Skeletal muscle cell (primary cell): ENCODE results near the gene COMMD8.

ENCODE experiments used
- DNase-seq: peaks from one replicate; pipeline ENCODE4 v3.0.0-alpha.2; 2010; ENCODE audit warnings: low read depth
- H3K4me3 ChIP-seq: 2 replicates; pipeline ENCODE4 v1.5.1; 2011; ENCODE audit warnings: low read depth, mild to moderate bottlenecking, control low read depth, low read length, moderate library complexity

The COMMD8 gene

DNA sequence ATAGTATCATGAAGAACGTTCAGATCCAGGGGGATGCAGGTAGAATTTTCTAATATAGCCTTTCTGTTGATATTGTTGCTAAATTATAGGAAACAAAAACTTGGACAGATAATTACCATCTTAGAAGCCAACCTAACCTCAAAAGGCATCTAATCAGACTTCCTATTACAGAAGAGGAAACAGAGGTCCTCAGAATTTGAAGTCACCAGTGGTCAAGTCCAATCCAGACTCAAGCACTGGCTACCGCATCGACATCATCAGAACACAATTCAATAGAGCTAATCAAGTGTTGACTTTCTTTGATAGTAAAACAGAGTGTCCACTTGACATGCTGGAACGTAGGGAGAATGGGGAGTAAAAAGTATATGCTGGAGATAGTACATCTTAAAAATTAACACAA is 11.3 kb upstream of the COMMD8 start:
- DNase-seq: no peak
- no peak overlapping the region for H3K4me3 ChIP-seq

DNA sequence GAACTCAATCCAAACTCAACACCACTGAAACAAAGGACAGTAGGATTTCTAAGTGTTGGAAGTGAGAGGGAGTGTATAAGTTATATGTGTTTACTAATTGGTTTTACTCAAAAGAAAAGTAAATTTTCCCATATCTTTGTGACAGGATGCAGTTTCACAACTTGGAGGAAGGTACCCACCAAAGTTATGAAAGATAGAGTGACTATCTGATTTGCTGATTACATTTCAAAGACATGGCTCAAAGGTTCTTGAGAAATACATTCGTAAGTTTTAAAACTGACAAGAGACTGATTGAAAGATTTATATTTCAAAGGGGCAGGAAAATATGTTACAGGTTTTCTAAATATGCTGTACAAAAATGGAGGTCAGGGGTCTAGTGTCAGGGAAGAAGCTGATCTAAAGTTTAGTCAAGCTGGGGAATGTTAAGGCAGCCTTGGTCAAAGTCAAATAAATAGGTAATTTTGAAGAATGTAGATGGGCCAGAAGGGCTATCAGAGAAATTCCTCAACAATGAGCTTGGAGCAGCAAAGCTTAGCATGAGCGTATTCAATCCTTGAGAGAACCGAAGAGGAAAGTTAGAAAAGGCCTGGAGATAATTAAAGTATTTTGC is 9.7 kb upstream of the COMMD8 start:
- H3K4me3 ChIP-seq: no peak overlapping the region
- no peak for DNase-seq

DNA sequence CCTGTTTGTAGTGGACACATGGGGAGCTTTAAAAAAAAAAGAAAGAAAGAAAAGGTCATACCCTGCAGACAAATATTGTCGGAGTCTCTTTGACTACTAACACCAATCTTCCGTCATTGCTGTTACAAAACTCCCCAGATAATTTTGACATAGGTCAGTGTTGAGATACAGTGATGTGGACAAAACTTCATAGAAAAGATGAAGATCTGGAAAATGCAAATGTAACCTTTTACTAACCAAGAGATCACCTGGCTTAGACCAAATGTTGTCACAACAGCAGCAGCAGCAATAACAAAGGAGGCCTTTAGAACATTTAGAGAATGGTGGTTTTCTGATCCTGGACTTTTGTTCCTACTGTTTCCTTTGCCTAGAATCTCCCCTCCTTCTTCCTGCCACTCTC is 8.1 kb upstream of the COMMD8 start:
- H3K4me3 ChIP-seq: no peak overlapping the region
- no peak for DNase-seq

DNA sequence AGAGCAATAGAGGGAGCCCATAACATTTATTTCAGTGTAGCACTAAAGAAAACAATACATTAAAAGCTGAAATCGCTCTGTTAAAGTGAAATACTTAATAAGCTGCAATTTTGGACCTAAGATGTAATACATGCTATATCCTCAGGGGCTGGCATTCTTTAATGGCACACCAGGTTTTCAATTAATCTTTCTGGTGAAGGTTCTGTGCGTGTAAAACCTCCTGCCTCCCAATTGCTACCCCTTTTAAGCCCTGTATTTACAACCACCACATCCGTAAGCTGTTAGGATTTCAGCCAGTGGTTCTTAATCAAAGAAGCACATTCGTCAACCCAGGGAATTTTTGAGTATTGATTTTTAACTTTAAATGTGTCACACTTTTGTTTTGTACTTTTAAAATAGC is 7.6 kb upstream of the COMMD8 start:
- H3K4me3 ChIP-seq: no peak overlapping the region
- DNase-seq: no peak

DNA sequence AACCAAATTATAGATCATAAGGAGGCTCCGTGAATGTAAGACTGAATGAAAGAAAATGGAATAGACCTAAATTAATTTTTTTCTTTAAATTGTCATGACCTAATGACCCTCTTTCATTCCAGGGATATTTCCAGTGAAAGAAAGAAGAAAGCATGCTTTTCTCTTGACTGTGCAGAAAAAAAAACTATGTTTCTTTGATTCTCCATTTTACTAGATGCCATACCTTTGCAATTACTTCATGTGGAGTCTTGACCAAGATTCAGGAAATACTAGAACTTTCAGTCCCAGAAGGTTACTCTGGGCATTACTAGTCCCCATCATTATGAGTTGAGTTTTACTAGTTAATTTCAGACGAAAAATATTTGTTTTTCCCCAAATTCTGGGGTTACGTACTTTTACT is 6.4 kb upstream of the COMMD8 start:
- no peak overlapping the region for H3K4me3 ChIP-seq
- no peak for DNase-seq

DNA sequence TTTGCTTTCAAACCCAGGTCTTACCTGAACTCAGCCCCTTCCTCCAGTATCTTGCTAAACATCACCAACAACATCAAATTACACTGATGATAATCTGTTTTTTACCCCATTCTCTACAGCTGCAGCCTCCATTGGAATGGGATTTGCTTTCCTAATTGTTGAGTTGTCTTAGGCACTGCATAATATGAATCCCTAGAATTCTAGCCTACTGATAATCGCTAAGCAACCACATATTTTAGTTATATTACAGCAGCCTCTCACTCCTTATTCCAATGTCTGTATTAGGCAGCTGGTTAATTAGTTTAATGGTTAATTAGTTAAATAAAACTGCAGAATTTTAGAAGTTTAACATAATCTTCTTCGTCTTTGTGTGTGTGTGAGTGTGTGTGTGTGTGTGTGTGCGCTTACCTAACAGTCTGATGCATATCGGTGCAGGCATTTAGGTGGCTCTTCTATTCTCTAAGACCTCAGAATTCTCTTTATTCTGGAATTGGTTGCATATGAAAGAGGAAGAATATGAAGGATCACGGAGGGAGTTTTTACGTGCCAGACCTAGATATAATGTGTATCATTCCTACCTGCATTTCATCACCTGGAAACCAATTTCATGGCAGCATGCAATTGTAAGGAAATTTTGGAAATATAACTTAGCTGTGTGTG is 5.3 kb upstream of the COMMD8 start:
- no peak overlapping the region for H3K4me3 ChIP-seq
- DNase-seq: no peak

DNA sequence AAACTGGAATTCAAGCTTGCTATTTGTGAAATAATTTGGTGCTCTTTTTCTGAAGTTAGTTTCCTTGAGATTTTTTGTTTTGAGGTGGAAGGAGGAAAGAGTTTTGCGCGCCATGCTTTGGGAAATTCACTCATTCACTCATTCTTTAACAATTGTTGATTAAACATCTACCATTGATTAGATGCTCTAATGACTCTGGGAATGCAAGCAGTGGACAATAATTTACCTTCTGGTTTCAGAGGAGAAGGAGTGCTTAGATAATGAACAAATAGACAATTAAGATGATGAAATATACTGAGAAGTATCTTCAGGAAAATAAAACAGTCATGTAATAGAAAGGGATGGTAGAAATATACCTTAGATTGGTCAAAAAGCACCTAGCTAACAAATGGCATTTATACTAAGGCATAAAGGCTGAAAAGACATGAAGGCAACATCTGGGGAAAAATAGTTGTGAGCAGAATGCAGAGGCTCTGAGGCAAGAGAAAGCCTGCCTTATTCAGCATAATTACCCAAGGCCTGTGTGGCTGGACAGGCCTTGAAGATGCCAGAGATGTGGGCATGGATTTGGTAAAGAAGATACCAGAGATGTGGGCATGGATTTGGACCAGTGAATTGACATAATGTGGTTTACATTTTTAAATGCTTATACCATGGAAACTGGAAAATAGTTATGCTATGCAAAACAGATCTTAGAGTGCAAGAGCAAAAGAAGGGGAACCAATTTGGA is 2.7 kb upstream of the COMMD8 start:
- no peak for DNase-seq
- no peak overlapping the region for H3K4me3 ChIP-seq

DNA sequence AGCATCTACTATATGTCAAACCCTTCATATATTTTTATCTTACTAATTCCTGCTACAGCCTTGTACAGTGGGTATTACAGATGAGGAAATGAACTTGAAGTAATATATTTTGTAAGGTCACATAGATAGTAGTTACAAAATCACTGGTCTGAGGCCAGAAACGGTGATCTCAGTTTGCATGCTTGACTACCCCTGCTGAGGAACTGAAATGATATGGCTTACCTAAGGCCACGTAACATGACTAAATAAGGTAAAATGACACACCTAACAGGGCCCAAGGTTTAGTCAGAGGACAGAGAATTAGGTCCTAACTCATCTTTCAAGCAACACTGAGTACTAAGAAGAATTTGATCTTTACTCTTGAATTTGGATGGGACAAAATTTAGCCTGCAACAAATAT is 1.5 kb upstream of the COMMD8 start:
- no peak overlapping the region for H3K4me3 ChIP-seq
- no peak for DNase-seq

DNA sequence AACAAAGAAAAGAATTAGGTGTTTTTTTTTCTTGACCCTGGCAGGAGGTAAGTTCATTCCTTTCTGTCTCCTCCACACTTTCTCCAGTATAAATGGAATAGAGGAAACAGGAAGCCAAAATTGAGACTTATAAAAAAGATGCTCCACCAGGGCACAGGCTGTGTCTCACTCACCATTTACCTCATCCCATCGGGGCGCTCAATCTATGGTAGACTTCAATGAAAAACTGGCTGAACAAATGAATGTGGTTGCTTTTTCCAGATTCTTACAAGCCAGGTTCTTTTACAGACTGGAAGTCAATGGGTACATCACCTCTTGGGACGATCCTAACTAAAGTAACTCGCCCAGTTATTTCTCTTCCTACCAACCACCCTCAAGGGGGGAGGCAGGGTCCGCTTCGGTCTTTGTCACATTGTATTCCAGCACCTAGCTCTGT is 685 bp downstream of the COMMD8 start:
- no peak for DNase-seq
- H3K4me3 ChIP-seq: peak overlapping the region; percentile 90

DNA sequence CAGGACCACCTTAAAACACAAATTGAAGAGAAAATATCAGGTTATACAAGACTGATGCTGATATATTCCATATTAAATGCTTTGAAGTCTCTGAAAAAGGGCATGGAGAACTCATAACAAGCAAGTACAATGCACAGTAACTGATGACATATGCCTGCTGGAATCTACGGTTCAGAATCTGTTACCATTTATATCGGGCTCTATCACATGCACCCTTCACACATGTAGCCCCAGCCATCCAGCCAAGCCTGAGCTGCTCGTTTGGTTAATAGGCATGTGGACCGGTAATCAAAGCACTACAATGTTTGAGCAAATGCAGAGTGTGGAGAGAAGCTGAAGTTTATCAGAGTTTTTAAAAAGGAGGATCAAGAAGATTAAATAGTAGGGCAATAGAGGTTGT is 11.8 kb downstream of the COMMD8 start:
- DNase-seq: no peak
- no peak overlapping the region for H3K4me3 ChIP-seq

DNA sequence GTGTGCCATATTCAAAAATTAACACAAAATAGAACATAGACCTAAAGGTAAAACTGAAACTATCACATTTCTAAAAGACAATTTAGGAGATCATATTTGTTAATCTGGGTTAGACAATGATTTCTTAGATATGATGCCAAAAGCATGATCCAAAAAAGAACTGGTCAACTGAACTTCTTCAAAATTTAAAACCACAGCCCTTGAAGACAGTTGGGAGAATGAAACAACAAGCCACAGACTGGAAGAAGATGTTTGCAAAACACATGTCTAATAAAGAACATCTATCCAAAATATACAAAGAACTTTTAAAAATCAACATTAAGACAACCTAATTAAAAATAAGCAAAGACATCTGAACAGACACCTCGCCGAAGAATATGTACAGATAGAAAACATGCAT is 19.5 kb downstream of the COMMD8 start:
- no peak for DNase-seq
- H3K4me3 ChIP-seq: no peak overlapping the region

DNA sequence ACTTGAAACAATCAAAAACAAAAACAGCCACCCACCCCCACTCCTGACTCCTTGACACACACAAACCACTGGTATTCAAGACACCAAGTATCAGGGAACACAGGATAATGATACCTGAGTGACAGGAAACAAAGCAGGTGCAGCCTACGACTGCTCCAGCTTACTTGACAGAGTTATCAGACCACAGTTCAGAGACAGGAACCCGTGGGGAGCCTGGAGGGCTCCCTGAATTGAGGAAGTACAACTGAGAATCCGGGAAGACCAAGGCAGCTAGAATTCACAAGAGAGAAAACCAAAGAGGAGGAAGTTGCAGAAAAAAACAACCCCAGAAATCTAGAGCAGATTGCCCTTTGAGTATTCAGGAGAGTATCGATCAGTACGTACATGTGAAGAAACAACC is 20.5 kb downstream of the COMMD8 start:
- no peak for DNase-seq
- H3K4me3 ChIP-seq: no peak overlapping the region

DNA sequence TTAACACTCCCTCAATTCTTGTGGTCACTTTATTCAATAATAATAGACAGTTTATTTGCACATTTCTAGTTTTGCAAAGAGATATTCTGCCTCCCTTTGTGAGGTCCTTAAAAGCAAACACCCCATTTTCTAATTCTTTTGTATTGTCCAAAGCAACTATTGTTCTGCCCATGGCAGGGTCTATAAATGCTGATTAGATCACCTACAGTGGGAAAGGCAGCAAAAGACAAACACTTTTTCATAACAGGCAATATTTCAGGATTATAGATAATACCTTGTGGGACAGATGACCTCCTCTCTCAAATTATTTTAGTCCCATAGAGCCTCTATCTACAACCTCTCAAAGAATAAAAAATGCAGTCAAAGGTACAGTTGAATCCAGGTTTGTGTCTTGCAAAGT is 28.6 kb downstream of the COMMD8 start:
- H3K4me3 ChIP-seq: no peak overlapping the region
- DNase-seq: no peak

DNA sequence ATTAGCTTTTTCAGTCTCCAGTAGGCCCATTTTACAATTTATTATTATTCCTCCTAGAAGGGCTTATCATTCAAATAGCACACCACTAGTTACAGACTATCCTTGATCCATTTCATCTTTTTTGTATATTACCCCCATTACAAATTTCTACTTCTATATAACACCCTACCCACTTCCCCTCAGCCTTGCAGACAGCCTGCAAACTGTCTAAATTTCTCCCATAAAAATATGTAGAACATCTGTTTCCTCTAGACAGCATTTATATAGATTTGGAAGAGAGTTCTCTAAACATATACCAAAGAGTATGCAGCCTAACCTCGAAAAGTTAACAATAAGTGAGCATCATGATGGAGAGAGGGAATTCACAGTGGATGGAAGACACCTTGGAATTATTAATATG is 30.8 kb downstream of the COMMD8 start:
- H3K4me3 ChIP-seq: no peak overlapping the region
- DNase-seq: no peak

DNA sequence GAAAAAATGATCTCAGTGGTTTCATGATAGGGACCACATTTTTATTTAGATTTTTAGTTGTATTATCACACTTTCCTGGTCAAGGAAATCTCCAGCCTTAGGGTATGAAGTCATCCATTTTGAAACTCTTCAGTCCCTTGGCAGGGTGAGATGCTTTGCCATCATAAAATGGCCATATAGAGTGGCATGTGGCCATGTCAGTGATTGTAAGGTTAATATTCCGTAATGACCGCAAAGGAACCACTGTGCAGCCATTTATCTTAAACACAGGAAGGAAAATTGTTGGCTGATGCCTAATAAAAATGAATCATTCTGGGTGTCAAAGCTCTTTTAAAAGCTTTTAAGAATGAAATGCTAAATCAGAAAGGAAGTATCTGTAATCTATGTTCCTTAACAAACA is 35.6 kb downstream of the COMMD8 start:
- no peak for DNase-seq
- no peak overlapping the region for H3K4me3 ChIP-seq

DNA sequence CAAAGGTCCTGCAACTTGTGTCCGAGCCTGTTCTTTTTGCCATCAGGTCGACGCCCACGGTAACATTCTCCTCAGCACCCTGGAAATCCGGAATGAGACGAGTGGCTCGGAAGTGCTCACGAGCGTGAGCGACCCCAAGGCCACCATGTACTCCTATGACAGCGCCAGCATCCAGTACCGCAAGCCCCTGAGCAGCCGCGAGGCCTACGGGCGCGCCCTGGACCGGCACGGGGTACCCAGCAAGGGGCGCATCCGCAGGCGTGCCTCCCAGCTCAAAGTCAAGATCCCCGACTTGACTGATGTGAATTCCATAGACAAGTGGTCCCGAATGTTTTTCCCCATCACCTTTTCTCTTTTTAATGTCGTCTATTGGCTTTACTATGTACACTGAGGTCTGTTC is 37.9 kb downstream of the COMMD8 start:
- DNase-seq: no peak
- no peak overlapping the region for H3K4me3 ChIP-seq

DNA sequence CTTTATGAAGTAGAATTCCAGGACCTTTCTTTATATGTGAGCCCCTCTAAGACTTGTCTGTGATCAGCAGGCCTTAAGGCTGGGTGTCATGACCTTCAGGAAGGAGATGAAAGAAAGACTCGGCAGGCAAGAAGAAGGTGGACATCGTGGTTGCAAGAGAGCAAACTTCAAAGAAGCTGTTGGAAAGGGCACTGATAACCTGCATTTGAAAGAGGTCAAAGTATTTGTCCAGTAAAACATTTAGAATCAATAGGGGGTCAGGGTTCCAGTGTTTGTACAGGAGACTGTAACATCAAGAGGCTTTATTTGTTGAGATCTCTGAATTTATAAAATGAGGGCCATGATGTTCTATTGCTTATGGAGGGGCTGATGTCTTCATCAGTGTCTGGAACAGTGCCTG is 44.2 kb downstream of the COMMD8 start:
- DNase-seq: no peak
- no peak overlapping the region for H3K4me3 ChIP-seq

DNA sequence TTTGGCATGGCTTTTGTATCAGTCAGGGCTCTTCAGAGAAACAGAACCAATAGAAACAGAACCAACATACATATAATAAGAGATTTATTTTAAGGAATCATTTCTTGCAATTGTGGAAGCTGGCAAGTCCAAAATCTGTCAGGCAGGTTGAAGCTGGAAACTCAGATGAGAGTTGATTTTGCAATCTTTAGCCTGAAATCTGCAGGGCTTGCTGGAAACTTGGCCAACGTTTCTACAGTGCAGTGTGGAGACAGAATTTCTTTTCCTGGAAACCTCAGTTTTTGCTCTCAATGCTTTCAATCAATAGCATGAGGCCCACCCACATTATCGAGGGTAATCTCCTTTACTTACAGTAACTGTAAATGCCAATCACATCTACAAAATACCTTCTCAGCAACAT is 45.4 kb downstream of the COMMD8 start:
- no peak for DNase-seq
- no peak overlapping the region for H3K4me3 ChIP-seq

DNA sequence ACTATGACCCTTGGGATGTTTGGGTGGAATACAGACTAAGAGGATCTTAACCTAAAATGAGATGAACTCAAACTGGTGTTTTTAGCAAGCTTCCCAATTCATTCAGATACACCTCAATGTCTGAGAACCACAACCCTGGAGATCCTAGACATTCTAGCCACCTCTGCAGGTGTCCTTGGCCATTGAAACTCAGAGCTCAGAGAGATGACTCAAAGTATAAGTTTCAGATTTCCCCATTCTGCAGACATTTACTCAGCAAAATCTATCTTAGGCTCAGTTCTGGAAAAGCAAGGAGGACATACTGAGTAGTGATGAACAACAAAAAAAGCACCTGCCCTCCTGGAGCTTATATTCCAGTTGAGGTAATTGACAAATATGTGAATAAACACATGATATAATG is 47.8 kb downstream of the COMMD8 start:
- no peak overlapping the region for H3K4me3 ChIP-seq
- DNase-seq: no peak

DNA sequence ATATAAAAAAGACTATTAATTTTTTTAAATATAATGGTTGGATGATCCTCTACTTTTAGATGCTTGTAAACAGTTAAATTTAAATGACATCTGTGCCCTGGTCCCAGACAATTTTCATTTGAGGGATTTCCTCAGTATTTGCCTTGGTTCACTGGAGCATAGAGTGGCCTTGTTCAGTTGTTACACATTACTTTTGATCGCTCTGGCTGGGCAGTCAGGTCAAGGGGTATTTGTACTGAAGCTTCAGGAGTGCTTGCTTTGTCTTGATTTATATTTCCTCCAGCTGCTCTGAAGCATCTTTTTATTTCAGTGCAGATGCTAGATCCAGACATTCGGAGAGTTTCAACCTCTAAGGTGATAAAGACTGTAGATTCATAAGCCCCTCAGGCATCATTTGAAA is 50.0 kb downstream of the COMMD8 start:
- no peak for DNase-seq

DNA sequence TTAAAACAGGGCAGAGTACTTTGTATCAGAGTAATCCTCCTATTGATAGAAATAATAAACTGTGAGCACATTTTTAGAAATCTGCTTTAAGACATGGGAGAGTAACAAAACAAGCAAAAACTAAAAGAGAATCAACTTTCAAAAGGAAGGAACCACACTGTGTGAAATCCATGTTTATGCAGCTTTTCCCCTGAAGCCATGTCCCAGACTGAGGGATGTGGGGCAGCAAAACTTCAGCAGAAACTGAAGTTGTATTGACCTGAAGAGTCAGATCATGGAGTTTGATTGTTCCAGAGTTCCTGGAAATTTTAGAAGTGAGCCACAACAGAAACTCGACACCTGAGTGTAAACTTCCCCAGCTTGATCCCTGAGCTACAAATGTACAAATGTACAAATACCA is 53.2 kb downstream of the COMMD8 start:
- DNase-seq: no peak
- H3K4me3 ChIP-seq: no peak overlapping the region

More for the DNA sequence above, 50.0 kb downstream of the COMMD8 start:
- H3K4me3 ChIP-seq: no peak overlapping the region
